Measurements from ENCODE around the gene SLC29A3. TPM values are rescaled to one million over a fixed set of nuclear protein-coding genes. Genes with fewer than 3 reads are reported as not detected.

SLC29A3 gene
- total RNA-seq, 3 donors from 2014 or later = 5.6 to 12.0 (median 6.2) TPM

- intact Hi-C loops (cut with DNase I; ENCODE audit: low total_unique reads) = loop anchor here (5.0 kb wide), 1 partner anchor 515 kb away; no protein-coding TSS in a partner anchor
- H3K4me1 ChIP-seq = peaks cover 0 to 7% of the 10 kb centered on the region in 2 donors
- H3K27ac ChIP-seq = no peak overlapping the region
- H3K27me3 ChIP-seq = no peaks in the 10 kb centered on the region
- no peak overlapping the region for H3K4me3 ChIP-seq
- no peak for DNase-seq (ENCODE audit: low spot score in 2 of 2)
- no peaks in the 10 kb centered on the region for H3K36me3 ChIP-seq
- TF ChIP-seq POLR2AphosphoS5 (IDR thresholded peaks at IDR 0.05) (no peak), POLR2A (IDR thresholded peaks at IDR 0.05) (no peak), CTCF (IDR thresholded peaks at IDR 0.05) (no peak)
- no peaks in the 10 kb centered on the region for H3K9me3 ChIP-seq
Measured at GRCh38 chr10:71332466-71332865, 13.4 kb downstream of the SLC29A3 start.

GRCh38 chr10:71333129-71333887 is 14.2 kb downstream of the SLC29A3 start:
- no peaks in the 10 kb centered on the region for H3K27me3 ChIP-seq
- peak overlapping the region in 1 of 2 donors; percentile 52 for H3K27ac ChIP-seq
- H3K4me1 ChIP-seq = peaks cover 0 to 7% of the 10 kb centered on the region in 2 donors
- no peaks in the 10 kb centered on the region for H3K36me3 ChIP-seq
- intact Hi-C loops (cut with DNase I; ENCODE audit: low total_unique reads) = loop anchor here (5.0 kb wide), 1 partner anchor 514 kb away; no protein-coding TSS in a partner anchor
- DNase-seq (ENCODE audit: low spot score in 2 of 2) = peak in 1 of 2 donors; percentile 57
- TF ChIP-seq CTCF (IDR thresholded peaks at IDR 0.05) (no peak), POLR2A (IDR thresholded peaks at IDR 0.05) (no peak), POLR2AphosphoS5 (IDR thresholded peaks at IDR 0.05) (no peak)
- no peaks in the 10 kb centered on the region for H3K9me3 ChIP-seq
- H3K4me3 ChIP-seq = no peak overlapping the region

- DNase-seq (ENCODE audit: low spot score in 2 of 2) = peak in 1 of 2 donors; percentile 73
- Histone ChIP-seq H3K27me3 (no peaks in the 10 kb centered on the region), H3K27ac (no peak overlapping the region), H3K4me1 (peaks cover 0 to 7% of the 10 kb centered on the region in 2 donors), H3K9me3 (no peaks in the 10 kb centered on the region), H3K36me3 (no peaks in the 10 kb centered on the region), H3K4me3 (no peak overlapping the region)
- intact Hi-C loops (cut with DNase I; ENCODE audit: low total_unique reads) = loop anchor here (5.0 kb wide), 1 partner anchor 513 kb away; no protein-coding TSS in a partner anchor
- TF ChIP-seq POLR2A (IDR thresholded peaks at IDR 0.05) (no peak), POLR2AphosphoS5 (IDR thresholded peaks at IDR 0.05) (no peak), CTCF (IDR thresholded peaks at IDR 0.05) (no peak)
Measured at GRCh38 chr10:71334221-71334791, 15.2 kb downstream of the SLC29A3 start.

- intact Hi-C loops (cut with DNase I; ENCODE audit: low total_unique reads) = no loop called here
- H3K4me1 ChIP-seq = peaks cover 0 to 7% of the 10 kb centered on the region in 2 donors
- H3K36me3 ChIP-seq = no peaks in the 10 kb centered on the region
- no peak overlapping the region for H3K27ac ChIP-seq
- H3K27me3 ChIP-seq = no peaks in the 10 kb centered on the region
- no peaks in the 10 kb centered on the region for H3K9me3 ChIP-seq
- H3K4me3 ChIP-seq = no peak overlapping the region
- no peak for TF ChIP-seq CTCF (IDR thresholded peaks at IDR 0.05)
- no peak for TF ChIP-seq POLR2AphosphoS5 (IDR thresholded peaks at IDR 0.05)
- TF ChIP-seq POLR2A (IDR thresholded peaks at IDR 0.05) = no peak
- DNase-seq (ENCODE audit: low spot score in 2 of 2) = no peak
Measured at GRCh38 chr10:71335173-71335708, 16.2 kb downstream of the SLC29A3 start.

GRCh38 chr10:71336632-71337031 is 17.6 kb downstream of the SLC29A3 start:
- H3K36me3 ChIP-seq = no peaks in the 10 kb centered on the region
- no peak for DNase-seq (ENCODE audit: low spot score in 2 of 2)
- intact Hi-C loops (cut with DNase I; ENCODE audit: low total_unique reads) = no loop called here

More at GRCh38 chr10:71336632-71337031, 17.6 kb downstream of the SLC29A3 start:
- Histone ChIP-seq H3K9me3 (no peaks in the 10 kb centered on the region), H3K27me3 (no peaks in the 10 kb centered on the region), H3K4me1 (peaks cover 0 to 7% of the 10 kb centered on the region in 2 donors), H3K27ac (no peak overlapping the region), H3K4me3 (no peak overlapping the region)
- TF ChIP-seq POLR2AphosphoS5 (IDR thresholded peaks at IDR 0.05) (no peak), POLR2A (IDR thresholded peaks at IDR 0.05) (no peak), CTCF (IDR thresholded peaks at IDR 0.05) (no peak)

Measured in breast epithelium (tissue), 4 donors.